OCI-LY3 (cell line): ENCODE measurements around the gene CD6.

Source experiments
- EZH2phosphoT487 ChIP-seq: fragments of 200-600 bp; shearing (Covaris generic); IDR thresholded peaks from 2 replicates; pipeline ENCODE4 v1.6.1; 2018; ENCODE audit warnings: antibody characterized with exemption, mixed run types, low read depth
- TF ChIP-seq, protein P1 (sequence below): fragments of 200-600, 300-600 bp; sonication (generic); IDR thresholded peaks from 2 replicates; pipeline ENCODE4 v1.5.1; 2014; ENCODE audit warnings: antibody characterized with exemption, low read length, low read depth

DNA sequence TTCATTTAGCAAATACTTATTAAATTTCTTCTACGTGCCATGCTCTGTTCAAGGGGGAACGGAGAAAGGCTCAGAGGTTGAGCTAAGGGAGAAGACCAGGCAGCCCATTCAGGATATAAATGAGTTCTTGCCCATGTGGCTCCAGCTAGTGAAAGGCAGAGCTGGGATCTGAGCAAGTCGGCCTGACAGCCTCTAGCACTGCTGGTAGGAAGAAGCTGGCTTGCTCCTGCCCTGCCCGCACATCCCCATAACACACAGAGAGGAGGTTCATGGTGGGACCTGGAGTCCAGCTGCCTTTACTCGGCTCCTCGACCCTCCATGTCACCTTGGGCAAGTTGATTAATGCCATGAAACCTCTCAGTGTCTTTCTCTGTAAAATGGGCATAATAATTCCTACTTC lies 21.5 kb upstream of the CD6 start:
- TF ChIP-seq, protein P1, sequence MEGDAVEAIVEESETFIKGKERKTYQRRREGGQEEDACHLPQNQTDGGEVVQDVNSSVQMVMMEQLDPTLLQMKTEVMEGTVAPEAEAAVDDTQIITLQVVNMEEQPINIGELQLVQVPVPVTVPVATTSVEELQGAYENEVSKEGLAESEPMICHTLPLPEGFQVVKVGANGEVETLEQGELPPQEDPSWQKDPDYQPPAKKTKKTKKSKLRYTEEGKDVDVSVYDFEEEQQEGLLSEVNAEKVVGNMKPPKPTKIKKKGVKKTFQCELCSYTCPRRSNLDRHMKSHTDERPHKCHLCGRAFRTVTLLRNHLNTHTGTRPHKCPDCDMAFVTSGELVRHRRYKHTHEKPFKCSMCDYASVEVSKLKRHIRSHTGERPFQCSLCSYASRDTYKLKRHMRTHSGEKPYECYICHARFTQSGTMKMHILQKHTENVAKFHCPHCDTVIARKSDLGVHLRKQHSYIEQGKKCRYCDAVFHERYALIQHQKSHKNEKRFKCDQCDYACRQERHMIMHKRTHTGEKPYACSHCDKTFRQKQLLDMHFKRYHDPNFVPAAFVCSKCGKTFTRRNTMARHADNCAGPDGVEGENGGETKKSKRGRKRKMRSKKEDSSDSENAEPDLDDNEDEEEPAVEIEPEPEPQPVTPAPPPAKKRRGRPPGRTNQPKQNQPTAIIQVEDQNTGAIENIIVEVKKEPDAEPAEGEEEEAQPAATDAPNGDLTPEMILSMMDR, result no peak
- TF ChIP-seq EZH2phosphoT487, result no peak
